Mucosa of rectum (tissue), 2 donors: ENCODE measurements around the gene MRPS27.

Experiments
- H3K27ac ChIP-seq, 2 donors: one replicate each; pipeline ENCODE4 v1.7.0; 2013; ENCODE audit warnings: inconsistent platforms in 2 of 2, low read depth in 2 of 2, low read length in 2 of 2
- H3K27me3 ChIP-seq, 2 donors: one replicate each; pipeline ENCODE4 v1.7.0; 2013; ENCODE audit warnings: low read length in 2 of 2; ENCODE audit not compliant: control insufficient read depth in 2 of 2, insufficient read depth in 2 of 2
- H3K36me3 ChIP-seq, 2 donors: one replicate each; pipeline ENCODE4 v1.7.0; 2013; ENCODE audit warnings: low read length in 2 of 2; ENCODE audit not compliant: control insufficient read depth in 2 of 2, insufficient read depth in 2 of 2
- H3K4me1 ChIP-seq, 2 donors: one replicate each; pipeline ENCODE4 v1.7.0; 2013; ENCODE audit warnings: low read length in 2 of 2, mild to moderate bottlenecking in 1 of 2; ENCODE audit not compliant: control insufficient read depth in 2 of 2, insufficient read depth in 2 of 2
- H3K4me3 ChIP-seq, 2 donors: one replicate each; pipeline ENCODE4 v1.7.0; 2013; ENCODE audit warnings: low read length in 2 of 2
- H3K9ac ChIP-seq, 2 donors: one replicate each; pipeline ENCODE4 v1.7.0; 2013; ENCODE audit warnings: low read length in 2 of 2, low read depth in 1 of 2, mild to moderate bottlenecking in 1 of 2
- H3K9me3 ChIP-seq, 2 donors: one replicate each; pipeline ENCODE4 v1.7.0; 2013; ENCODE audit warnings: low read length in 2 of 2; ENCODE audit not compliant: control insufficient read depth in 2 of 2
- donor health status: healthy.
- donor health status: Normal muscosa, but diverticular disease.

Gene MRPS27

DNA sequence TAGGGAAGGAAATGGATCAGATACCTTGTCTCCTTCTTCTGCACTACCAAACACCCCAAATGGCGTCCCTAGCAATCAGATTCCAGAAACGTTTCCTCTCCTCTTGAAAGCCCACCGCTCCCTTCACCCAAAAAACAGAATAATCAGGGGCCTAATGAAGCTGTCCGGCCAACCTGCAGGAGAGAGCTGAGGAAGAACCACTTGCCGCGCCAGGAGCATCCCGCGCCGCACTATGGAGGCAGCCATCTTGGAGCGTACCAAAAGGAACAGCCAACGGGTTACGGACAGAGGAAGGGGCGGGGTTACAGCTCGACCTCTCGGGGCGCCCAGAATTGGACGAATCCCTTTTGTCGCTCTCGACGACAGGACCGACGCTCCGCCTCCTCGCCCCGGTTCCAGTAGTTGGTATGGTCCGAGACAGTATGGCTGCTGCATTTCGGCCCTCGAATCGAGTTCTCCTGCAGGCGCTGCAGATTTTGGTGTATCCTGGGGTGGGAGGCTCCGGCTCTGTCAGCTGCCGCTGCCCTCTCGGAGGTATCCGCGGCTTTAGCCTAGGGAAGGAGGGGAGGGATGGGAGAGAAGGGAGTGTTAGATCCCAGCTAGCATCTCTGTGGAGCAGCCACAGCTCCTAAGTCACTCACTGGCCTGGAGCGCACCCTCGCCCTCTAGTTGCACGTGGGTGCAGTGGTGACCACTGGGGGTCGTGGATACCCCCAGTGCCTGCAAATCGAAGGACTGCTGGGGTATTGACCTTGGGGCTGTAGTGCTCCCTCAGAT lies at the start of gene MRPS27, which contains the start of gene PTCD2:
TSS of gene MRPS27 (minus strand) at position 265 of the 777 bp plus-strand sequence. CDS start at position 246, 19 bp downstream.
TSS of gene PTCD2 (plus strand) at position 398 of the 777 bp plus-strand sequence. CDS start at position 408, 10 bp downstream.
- H3K4me3 ChIP-seq: peak within 1 kb of the TSS; percentile 95 to 100
- no peaks in the 10 kb centered on the region for H3K9me3 ChIP-seq
- peaks cover 3 to 6% of the 10 kb centered on the region in 2 donors for H3K4me1 ChIP-seq
- peak within 1 kb of the TSS; percentile 68 to 71 for H3K27ac ChIP-seq
- peaks cover 0 to 12% of the 10 kb centered on the region in 2 donors for H3K36me3 ChIP-seq
- no peaks in the 10 kb centered on the region for H3K27me3 ChIP-seq
- H3K9ac ChIP-seq: peak within 1 kb of the TSS; percentile 80 to 91

DNA sequence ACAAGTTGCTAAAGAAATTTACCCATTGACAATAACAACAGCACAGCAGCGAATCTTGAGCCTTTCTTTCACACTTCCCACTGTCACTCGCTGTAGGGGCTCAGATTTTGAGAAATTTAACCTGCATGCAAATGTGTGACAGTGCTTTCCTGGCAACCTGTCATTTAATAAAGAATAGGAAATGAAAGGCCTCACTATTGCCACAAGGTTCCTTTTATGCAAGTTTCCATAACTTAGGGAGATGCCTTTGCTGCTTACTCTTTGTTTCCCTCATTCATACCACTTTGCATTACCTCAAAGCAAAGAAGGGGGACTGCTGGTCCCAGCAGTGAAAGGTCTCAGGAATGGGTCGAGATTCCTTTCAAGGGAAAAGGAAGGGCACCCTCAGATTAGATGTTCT lies 49.7 kb upstream of the MRPS27 start:
- H3K27ac ChIP-seq: no peak overlapping the region
- H3K36me3 ChIP-seq: no peaks in the 10 kb centered on the region
- no peak overlapping the region for H3K9ac ChIP-seq
- no peak overlapping the region for H3K4me3 ChIP-seq
- H3K4me1 ChIP-seq: no peaks in the 10 kb centered on the region
- H3K27me3 ChIP-seq: no peaks in the 10 kb centered on the region
- no peaks in the 10 kb centered on the region for H3K9me3 ChIP-seq

DNA sequence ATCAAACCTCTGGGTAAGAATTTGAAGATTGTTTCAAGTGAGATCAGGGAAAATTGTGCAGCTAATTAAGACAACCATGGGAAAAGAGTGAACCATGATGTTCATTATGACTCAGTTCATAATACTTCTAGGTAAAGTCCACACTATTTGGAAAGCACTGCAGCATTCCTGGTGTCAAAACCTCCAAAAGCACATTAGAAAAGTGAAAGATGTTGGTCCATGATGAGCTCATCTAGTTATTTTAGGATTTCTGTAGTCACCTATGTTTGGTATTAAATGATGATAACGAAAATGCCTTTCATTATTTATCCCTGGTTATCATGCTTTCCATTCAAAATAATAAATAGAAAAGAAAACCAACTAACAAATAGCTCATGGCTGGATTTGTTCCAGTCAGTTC lies 49.3 kb upstream of the MRPS27 start:
- no peaks in the 10 kb centered on the region for H3K36me3 ChIP-seq
- no peak overlapping the region for H3K27ac ChIP-seq

DNA sequence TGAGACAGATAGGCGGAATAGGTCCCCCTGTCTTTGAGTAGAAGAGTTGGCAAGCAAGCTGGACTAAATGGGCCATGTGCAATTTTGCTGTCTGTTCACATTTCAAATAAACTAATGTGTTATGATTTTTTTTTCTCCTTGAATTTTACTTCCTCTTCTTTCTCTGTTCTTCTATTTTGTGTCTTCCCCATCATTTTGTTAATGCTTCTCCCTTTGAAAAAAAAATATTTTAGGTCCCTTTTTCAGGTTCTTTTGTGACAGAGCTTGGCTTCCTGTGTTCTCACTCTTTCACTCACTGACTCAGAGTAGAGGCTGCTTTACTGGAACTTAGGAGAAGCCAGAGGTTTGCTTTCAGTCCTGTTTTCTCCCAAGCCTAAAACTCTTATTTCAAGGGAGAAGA lies 48.2 kb upstream of the MRPS27 start:
- Histone ChIP-seq H3K4me1 (no peaks in the 10 kb centered on the region), H3K9ac (no peak overlapping the region), H3K36me3 (no peaks in the 10 kb centered on the region), H3K27ac (no peak overlapping the region), H3K9me3 (no peaks in the 10 kb centered on the region), H3K4me3 (no peak overlapping the region), H3K27me3 (no peaks in the 10 kb centered on the region)

More for the DNA sequence above, 49.3 kb upstream of the MRPS27 start:
- Histone ChIP-seq H3K9ac (no peak overlapping the region), H3K4me3 (no peak overlapping the region), H3K27me3 (no peaks in the 10 kb centered on the region), H3K9me3 (no peaks in the 10 kb centered on the region), H3K4me1 (no peaks in the 10 kb centered on the region)

DNA sequence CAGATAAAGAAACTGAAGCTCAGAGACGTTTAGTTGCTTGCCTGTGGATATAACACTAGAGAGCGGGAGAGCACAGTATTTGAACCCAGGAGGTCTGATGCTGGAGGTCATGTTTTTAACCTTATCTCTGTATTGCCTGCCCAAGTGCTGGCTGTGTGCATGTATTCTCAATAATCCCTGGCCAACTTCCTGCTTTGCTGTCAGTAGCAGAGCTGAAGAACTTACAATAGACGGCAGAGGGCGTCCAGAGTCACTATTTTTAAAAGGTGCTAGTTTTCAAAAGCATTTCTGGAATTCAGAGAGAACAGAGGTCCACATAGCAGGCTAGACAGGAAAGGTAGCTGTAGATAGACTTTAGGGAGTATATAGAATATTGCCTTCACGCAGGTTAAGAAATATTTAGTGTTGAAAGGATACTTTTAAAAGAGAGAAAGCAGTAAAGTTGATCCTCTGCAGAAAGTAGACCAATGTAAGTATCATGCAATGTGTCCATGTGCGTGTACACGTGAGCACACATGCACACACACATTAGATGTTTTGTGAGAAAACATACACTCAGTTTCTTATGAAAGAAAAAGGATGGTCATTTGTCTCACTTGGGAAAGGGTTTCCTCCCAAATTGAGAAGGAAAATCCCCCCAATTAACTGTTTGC lies 46.4 kb upstream of the MRPS27 start:
- Histone ChIP-seq H3K4me3 (no peak overlapping the region), H3K27ac (no peak overlapping the region), H3K9me3 (no peaks in the 10 kb centered on the region), H3K4me1 (no peaks in the 10 kb centered on the region), H3K9ac (no peak overlapping the region), H3K36me3 (peaks cover 0 to 2% of the 10 kb centered on the region in 2 donors), H3K27me3 (no peaks in the 10 kb centered on the region)

DNA sequence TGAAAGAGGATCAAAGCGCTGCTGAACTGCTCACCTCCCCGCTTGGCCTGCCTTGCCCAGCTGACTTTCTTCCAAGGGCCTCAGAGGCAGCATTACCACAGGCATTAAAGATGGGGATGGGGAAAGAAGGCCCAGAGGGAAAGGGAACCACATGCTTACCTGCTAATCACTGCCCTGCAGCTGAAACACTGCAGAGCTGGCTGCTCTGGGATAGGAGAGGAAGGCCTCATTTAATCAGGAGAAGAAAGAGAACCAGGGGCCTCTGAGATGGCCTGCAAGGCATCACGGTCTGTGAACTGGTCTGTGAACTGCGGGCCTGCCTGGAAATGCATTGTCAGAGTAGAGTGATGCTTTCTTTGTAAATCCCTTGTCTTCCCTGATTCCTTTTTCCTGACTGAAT lies 44.9 kb upstream of the MRPS27 start:
- Histone ChIP-seq H3K36me3 (peaks cover 2% of the 10 kb centered on the region in 2 donors), H3K27me3 (no peaks in the 10 kb centered on the region), H3K9ac (no peak overlapping the region), H3K4me1 (no peaks in the 10 kb centered on the region), H3K9me3 (no peaks in the 10 kb centered on the region), H3K27ac (no peak overlapping the region), H3K4me3 (no peak overlapping the region)

DNA sequence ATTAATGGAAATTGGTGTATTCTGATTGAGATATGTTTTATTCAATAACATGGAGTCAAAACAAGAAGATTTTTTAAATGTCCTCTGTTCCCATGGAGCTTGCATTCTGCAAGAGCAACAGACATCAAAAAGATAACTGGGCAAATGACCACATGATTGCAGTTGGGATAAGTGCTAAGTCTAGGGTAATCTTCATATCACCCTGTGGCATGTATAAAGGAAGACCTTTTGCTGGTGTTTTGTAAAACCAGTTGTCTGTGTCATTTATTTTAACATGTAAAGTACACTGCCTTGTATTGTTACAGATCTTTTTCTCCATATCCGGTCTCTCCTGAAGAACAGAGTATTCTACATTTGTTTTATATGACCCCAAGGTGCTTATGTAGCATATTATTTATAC lies 44.1 kb upstream of the MRPS27 start:
- Histone ChIP-seq H3K9ac (no peak overlapping the region), H3K4me1 (no peaks in the 10 kb centered on the region), H3K4me3 (no peak overlapping the region), H3K9me3 (no peaks in the 10 kb centered on the region), H3K27me3 (no peaks in the 10 kb centered on the region), H3K27ac (no peak overlapping the region), H3K36me3 (peaks cover 2% of the 10 kb centered on the region in 2 donors)

DNA sequence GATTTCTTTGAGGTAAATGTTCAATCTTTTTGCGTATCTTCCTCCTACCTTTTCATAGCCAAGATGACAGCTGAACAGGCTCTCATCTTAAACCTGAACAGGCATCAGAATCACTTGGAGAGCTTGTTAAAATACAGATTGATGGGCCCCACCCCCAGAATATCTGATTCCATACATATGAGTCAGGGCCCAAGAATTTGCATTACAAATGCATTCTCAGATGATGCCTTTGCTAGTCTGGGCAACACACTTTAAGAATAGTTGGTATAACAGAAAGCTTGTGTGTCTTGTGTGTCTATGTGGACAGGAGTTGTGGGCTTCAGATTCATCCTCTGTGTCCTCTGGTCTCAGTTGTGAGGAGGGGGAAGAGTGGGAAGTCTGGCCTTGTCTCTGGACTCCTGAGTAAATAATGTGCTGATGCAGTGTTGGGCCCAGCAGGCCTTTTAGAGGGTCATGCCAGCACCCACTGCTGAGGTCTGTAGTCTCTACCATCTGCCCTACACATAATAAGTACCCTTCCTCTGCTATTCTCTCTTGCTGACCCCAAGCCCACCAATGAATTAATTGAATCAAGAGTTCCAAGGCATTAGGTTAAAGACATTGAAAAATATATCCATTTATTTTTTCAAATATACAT lies 43.2 kb upstream of the MRPS27 start:
- H3K4me3 ChIP-seq: no peak overlapping the region

DNA sequence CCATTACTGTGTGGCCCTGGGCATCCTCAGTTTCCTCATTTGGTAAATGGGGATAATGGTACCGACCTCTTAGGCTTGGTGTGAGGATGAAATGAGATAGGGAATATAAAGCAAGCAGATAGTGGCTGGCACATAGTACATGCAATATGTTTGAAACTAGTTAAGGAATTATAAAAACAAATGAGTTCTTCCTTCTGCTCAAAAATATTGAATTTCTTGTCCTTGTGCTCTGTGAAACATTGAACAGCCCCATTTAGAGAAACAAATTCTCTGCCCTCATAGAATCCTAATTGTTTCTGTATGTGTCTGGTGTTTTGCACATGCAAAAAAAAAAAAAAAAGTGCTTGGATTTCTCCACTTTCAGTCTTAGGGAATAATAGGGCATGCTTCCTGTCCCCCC lies 39.8 kb upstream of the MRPS27 start:
- Histone ChIP-seq H3K4me3 (no peak overlapping the region), H3K9ac (no peak overlapping the region), H3K27me3 (no peaks in the 10 kb centered on the region), H3K27ac (no peak overlapping the region), H3K9me3 (no peaks in the 10 kb centered on the region), H3K4me1 (no peaks in the 10 kb centered on the region), H3K36me3 (peaks cover 6 to 9% of the 10 kb centered on the region in 2 donors)

More for the DNA sequence above, 43.2 kb upstream of the MRPS27 start:
- Histone ChIP-seq H3K9me3 (no peaks in the 10 kb centered on the region), H3K4me1 (no peaks in the 10 kb centered on the region), H3K36me3 (peaks cover 4 to 6% of the 10 kb centered on the region in 2 donors), H3K27me3 (no peaks in the 10 kb centered on the region), H3K27ac (no peak overlapping the region), H3K9ac (no peak overlapping the region)

DNA sequence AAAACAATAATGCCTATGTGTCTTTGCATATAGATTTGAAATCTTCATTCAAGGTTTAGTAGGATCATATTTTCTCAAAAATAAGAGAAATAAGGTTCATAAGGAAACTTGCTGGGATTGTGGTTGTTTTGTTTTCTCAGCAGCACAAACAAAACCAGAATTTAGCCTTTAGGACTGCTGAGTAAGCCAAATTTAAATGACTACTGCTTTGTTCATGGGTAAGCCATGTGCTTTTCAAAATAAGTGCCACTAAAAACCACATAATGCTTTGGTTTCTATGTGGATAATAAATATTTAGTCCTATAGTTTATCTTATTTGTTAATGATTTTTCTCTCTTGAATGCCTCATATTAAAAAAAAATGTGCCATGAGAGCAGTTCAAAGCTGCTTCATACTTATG lies 38.9 kb upstream of the MRPS27 start:
- H3K4me3 ChIP-seq: no peak overlapping the region
- H3K27me3 ChIP-seq: no peaks in the 10 kb centered on the region
- no peaks in the 10 kb centered on the region for H3K9me3 ChIP-seq
- H3K36me3 ChIP-seq: peaks cover 6 to 9% of the 10 kb centered on the region in 2 donors
- no peak overlapping the region for H3K9ac ChIP-seq
- no peaks in the 10 kb centered on the region for H3K4me1 ChIP-seq
- no peak overlapping the region for H3K27ac ChIP-seq
